ENCODE measurements around the gene PHC2. TPM values are rescaled to one million over a fixed set of nuclear protein-coding genes. Genes with fewer than 3 reads are reported as not detected.

Gene PHC2
- total RNA-seq, 1 experiment from 2014 or later, result 9.4 TPM

DNA sequence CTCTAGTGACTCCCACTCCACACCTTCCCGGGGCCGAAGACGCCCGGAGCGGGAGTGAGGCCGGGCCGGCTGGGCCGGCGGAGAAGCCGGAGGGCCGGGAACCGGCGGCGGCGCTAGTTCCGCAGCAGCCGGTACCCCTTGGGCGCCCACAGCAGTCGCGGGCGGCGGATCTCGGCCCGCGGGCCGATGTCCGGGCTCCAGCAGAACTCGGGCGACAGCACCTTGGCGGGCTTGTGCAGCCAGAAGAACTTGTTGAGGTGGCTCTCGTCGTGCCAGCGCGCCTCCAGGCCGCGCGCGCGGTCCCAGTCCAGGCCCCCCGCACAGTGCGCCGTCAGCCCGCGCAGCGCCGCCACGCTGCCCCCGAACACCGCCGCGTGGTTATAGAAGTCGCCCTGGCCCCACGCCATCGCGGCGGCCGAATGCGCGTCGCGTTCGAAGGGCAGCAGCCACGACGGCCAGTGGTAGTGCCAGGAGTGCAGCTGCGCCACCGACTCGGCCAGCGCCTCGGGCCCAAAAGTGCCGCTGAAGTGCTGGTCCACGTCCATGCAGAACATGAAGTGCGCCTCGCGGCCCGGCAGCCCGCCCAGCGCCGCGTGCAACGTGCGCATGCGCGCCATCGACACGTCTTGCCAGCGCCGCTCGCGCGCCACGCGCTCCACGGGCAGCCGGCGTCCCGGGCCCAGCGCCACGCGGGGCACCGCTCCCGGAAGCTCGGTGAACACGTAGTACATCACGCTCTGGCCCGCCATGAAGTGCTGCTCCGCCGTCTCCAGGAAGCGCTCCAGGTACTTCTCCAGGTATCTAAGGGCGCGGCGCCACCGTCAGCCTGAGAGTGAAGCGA lies 124.0 kb downstream of the PHC2 start:
- Mint-ChIP-seq H3K27me3 (ENCODE audit: low read depth) (peaks cover 19% of the 10 kb centered on the region), H3K4me1 (peaks cover 2 to 5% of the 10 kb centered on the region in 2 experiments; a peak in 3 of 4 replicates), H3K36me3 (ENCODE audit: insufficient read depth in 1 of 3, low read depth in 3 of 3) (peaks cover 0 to 6% (median 3%) of the 10 kb centered on the region in 3 experiments; a peak in 3 of 7 replicates), H3K4me3 (no peak overlapping the region), H3K9me3 (peaks cover 0 to under 1% of the 10 kb centered on the region in 2 experiments), H3K27ac (no peak overlapping the region)
- Histone ChIP-seq H3K4me2 (ENCODE audit: insufficient read depth, insufficient read length, low read length) (no peak overlapping the region), H3K27me3 (ENCODE audit: insufficient read depth, low read length) (peaks cover 4% of the 10 kb centered on the region; the same call in 1 of the 2 replicates), H3K56ac (ENCODE audit: insufficient read length, low read depth, low read length) (no peak overlapping the region), H3K9me3 (ENCODE audit: control insufficient read depth, low read depth, low read length) (no peaks in the 10 kb centered on the region), H3K18ac (ENCODE audit: insufficient read length, low read depth, low read length) (peak overlapping the region; percentile 70), H2AK5ac (ENCODE audit: insufficient read length, low read length) (no peak overlapping the region), H3K27ac (ENCODE audit: insufficient read length, low read depth, low read length) (no peak overlapping the region), H2BK12ac (ENCODE audit: insufficient read length, low read depth, low read length) (no peak overlapping the region), H3K4me1 (ENCODE audit: insufficient read depth, low read length) (no peaks in the 10 kb centered on the region), H2BK5ac (ENCODE audit: insufficient read length, low read length) (no peak overlapping the region), H2BK15ac (ENCODE audit: low read depth, low read length) (no peak overlapping the region), H3K9ac (ENCODE audit: extremely low read depth, insufficient read length, low read length) (no peak overlapping the region), H3K23me2 (ENCODE audit: insufficient read length, low read depth, low read length, poor library complexity, severe bottlenecking) (peaks cover 3% of the 10 kb centered on the region), H3K4ac (ENCODE audit: low read depth, low read length) (no peak overlapping the region), H4K20me1 (ENCODE audit: control insufficient read depth, insufficient read depth, insufficient read length) (no peaks in the 10 kb centered on the region), H2AFZ (ENCODE audit: low read length) (no peak overlapping the region), H2BK20ac (ENCODE audit: low read depth, low read length, poor library complexity, severe bottlenecking) (no peak overlapping the region), H4K8ac (replicated peaks; ENCODE audit: insufficient read length, low read depth, low read length) (no peak overlapping the region), H2BK120ac (ENCODE audit: low read depth, low read length, poor library complexity, severe bottlenecking) (no peak overlapping the region), H4K5ac (ENCODE audit: insufficient read length, low read depth, low read length) (no peak overlapping the region), H4K91ac (ENCODE audit: insufficient read length, low read depth, low read length) (no peak overlapping the region), H3K14ac (ENCODE audit: insufficient read depth, low read length) (no peak overlapping the region), H3K79me1 (ENCODE audit: insufficient read depth, low read depth, low read length, poor library complexity, severe bottlenecking) (no peaks in the 10 kb centered on the region), H3T11ph (ENCODE audit: low read length) (no peak overlapping the region), H3K79me2 (ENCODE audit: insufficient read depth, low read length) (no peaks in the 10 kb centered on the region), H3K23ac (ENCODE audit: insufficient read length, low read depth, low read length) (no peak overlapping the region)
- TF ChIP-seq, protein P1, sequence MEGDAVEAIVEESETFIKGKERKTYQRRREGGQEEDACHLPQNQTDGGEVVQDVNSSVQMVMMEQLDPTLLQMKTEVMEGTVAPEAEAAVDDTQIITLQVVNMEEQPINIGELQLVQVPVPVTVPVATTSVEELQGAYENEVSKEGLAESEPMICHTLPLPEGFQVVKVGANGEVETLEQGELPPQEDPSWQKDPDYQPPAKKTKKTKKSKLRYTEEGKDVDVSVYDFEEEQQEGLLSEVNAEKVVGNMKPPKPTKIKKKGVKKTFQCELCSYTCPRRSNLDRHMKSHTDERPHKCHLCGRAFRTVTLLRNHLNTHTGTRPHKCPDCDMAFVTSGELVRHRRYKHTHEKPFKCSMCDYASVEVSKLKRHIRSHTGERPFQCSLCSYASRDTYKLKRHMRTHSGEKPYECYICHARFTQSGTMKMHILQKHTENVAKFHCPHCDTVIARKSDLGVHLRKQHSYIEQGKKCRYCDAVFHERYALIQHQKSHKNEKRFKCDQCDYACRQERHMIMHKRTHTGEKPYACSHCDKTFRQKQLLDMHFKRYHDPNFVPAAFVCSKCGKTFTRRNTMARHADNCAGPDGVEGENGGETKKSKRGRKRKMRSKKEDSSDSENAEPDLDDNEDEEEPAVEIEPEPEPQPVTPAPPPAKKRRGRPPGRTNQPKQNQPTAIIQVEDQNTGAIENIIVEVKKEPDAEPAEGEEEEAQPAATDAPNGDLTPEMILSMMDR (conservative IDR thresholded peaks at IDR 0.05), result no peak
- WGBS (ENCODE audit: extremely low coverage, insufficient read length, low lambda C conversion rate), result no CpG with 5 or more reads among the region's 113 CpGs
- peak; percentile 49 for DNase-seq

Measured in H9 (cell line).